ENCODE results near the gene ZNF555. TPM values are rescaled to one million over a fixed set of nuclear protein-coding genes. Genes with fewer than 3 reads are reported as not detected.

The ZNF555 gene
- total and polyA plus RNA-seq, 2 of the 13 experiments (the other 11 are each of a cell fraction or from before 2014, with no cell fraction given) = 5.0 to 8.0 TPM

DNA sequence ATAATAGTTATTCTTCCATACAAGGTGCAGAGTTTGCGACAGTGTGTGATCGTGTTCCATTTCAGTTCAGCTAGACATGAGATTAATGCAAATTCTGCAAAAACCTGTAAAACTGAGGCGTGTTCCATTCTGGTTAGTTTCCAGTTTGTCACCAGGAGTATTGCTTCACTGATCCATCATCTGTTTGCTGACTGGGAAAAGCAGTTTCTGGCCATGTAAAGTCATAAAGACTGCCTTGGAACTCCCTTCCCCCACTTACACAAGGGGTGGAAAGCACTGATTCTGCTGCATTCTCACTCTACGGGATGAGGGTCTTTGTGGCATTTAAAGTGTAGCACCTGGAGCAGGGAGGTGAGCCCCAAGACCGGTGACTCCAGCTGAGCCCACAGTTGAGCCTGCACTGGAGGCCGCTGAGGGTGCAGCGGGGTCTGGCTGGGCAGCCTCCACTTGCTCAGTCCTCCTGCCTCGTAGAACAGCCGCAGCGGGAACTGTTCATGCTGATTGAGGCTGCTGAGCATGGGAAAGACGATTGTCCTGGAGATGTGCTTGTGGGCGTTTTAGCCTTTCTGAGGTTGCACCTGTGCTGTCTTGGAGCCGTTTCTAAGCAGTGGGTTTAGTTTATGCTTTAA is 61.4 kb downstream of the ZNF555 start (continued):
- TF ChIP-seq, protein P1, sequence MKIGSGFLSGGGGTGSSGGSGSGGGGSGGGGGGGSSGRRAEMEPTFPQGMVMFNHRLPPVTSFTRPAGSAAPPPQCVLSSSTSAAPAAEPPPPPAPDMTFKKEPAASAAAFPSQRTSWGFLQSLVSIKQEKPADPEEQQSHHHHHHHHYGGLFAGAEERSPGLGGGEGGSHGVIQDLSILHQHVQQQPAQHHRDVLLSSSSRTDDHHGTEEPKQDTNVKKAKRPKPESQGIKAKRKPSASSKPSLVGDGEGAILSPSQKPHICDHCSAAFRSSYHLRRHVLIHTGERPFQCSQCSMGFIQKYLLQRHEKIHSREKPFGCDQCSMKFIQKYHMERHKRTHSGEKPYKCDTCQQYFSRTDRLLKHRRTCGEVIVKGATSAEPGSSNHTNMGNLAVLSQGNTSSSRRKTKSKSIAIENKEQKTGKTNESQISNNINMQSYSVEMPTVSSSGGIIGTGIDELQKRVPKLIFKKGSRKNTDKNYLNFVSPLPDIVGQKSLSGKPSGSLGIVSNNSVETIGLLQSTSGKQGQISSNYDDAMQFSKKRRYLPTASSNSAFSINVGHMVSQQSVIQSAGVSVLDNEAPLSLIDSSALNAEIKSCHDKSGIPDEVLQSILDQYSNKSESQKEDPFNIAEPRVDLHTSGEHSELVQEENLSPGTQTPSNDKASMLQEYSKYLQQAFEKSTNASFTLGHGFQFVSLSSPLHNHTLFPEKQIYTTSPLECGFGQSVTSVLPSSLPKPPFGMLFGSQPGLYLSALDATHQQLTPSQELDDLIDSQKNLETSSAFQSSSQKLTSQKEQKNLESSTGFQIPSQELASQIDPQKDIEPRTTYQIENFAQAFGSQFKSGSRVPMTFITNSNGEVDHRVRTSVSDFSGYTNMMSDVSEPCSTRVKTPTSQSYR (CRISPR knock-in tag; IDR thresholded peaks at IDR 0.05; ENCODE audit: borderline replicate concordance) = peak; percentile 68
- TF ChIP-seq, protein P2, sequence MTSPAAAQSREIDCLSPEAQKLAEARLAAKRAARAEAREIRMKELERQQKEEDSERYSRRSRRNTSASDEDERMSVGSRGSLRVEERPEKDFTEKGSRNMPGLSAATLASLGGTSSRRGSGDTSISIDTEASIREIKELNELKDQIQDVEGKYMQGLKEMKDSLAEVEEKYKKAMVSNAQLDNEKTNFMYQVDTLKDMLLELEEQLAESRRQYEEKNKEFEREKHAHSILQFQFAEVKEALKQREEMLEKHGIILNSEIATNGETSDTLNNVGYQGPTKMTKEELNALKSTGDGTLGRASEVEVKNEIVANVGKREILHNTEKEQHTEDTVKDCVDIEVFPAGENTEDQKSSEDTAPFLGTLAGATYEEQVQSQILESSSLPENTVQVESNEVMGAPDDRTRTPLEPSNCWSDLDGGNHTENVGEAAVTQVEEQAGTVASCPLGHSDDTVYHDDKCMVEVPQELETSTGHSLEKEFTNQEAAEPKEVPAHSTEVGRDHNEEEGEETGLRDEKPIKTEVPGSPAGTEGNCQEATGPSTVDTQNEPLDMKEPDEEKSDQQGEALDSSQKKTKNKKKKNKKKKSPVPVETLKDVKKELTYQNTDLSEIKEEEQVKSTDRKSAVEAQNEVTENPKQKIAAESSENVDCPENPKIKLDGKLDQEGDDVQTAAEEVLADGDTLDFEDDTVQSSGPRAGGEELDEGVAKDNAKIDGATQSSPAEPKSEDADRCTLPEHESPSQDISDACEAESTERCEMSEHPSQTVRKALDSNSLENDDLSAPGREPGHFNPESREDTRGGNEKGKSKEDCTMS (CRISPR knock-in tag; conservative IDR thresholded peaks at IDR 0.05) = no peak
- TF ChIP-seq ZNF709 (CRISPR knock-in tag; IDR thresholded peaks at IDR 0.05) (no peak), TRIM24 (CRISPR knock-in tag; IDR thresholded peaks at IDR 0.05) (no peak), SAP130 (CRISPR knock-in tag; IDR thresholded peaks at IDR 0.05; ENCODE audit: low read depth) (peak; percentile 56), ZNF337 (CRISPR knock-in tag; IDR thresholded peaks at IDR 0.05; ENCODE audit: borderline replicate concordance, low read depth) (no peak), THAP11 (CRISPR knock-in tag; IDR thresholded peaks at IDR 0.05) (no peak), MEIS2 (CRISPR knock-in tag; IDR thresholded peaks at IDR 0.05) (no peak), MAFF (IDR thresholded peaks at IDR 0.05; ENCODE audit: low read depth, low read length) (peak; percentile 45; the same call in 1 of the 2 replicates), SALL1 (CRISPR knock-in tag; IDR thresholded peaks at IDR 0.05) (no peak; the same call in 1 of the 2 replicates), ZNF891 (CRISPR knock-in tag; IDR thresholded peaks at IDR 0.05) (no peak), NCOA2 (CRISPR knock-in tag; IDR thresholded peaks at IDR 0.05) (no peak), ZNF775 (CRISPR knock-in tag; IDR thresholded peaks at IDR 0.05; ENCODE audit: borderline replicate concordance) (no peak), ZNF282 (IDR thresholded peaks at IDR 0.05; ENCODE audit: partially characterized antibody) (no peak), SALL2 (CRISPR knock-in tag; IDR thresholded peaks at IDR 0.05) (no peak), ZNF720 (CRISPR knock-in tag; IDR thresholded peaks at IDR 0.05) (no peak)
- TF ChIP-seq, protein P3, sequence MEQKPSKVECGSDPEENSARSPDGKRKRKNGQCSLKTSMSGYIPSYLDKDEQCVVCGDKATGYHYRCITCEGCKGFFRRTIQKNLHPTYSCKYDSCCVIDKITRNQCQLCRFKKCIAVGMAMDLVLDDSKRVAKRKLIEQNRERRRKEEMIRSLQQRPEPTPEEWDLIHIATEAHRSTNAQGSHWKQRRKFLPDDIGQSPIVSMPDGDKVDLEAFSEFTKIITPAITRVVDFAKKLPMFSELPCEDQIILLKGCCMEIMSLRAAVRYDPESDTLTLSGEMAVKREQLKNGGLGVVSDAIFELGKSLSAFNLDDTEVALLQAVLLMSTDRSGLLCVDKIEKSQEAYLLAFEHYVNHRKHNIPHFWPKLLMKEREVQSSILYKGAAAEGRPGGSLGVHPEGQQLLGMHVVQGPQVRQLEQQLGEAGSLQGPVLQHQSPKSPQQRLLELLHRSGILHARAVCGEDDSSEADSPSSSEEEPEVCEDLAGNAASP (CRISPR knock-in tag; IDR thresholded peaks at IDR 0.05; ENCODE audit: borderline replicate concordance) = no peak
- TF ChIP-seq, protein P4, sequence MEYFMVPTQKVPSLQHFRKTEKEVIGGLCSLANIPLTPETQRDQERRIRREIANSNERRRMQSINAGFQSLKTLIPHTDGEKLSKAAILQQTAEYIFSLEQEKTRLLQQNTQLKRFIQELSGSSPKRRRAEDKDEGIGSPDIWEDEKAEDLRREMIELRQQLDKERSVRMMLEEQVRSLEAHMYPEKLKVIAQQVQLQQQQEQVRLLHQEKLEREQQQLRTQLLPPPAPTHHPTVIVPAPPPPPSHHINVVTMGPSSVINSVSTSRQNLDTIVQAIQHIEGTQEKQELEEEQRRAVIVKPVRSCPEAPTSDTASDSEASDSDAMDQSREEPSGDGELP (IDR thresholded peaks at IDR 0.05; ENCODE audit: borderline replicate concordance, low read depth) = peak; percentile 57; the same call in 1 of the 2 replicates
- TF ChIP-seq, protein P5, sequence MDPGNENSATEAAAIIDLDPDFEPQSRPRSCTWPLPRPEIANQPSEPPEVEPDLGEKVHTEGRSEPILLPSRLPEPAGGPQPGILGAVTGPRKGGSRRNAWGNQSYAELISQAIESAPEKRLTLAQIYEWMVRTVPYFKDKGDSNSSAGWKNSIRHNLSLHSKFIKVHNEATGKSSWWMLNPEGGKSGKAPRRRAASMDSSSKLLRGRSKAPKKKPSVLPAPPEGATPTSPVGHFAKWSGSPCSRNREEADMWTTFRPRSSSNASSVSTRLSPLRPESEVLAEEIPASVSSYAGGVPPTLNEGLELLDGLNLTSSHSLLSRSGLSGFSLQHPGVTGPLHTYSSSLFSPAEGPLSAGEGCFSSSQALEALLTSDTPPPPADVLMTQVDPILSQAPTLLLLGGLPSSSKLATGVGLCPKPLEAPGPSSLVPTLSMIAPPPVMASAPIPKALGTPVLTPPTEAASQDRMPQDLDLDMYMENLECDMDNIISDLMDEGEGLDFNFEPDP (CRISPR knock-in tag; conservative IDR thresholded peaks at IDR 0.05) = no peak
- TF ChIP-seq, protein P6, sequence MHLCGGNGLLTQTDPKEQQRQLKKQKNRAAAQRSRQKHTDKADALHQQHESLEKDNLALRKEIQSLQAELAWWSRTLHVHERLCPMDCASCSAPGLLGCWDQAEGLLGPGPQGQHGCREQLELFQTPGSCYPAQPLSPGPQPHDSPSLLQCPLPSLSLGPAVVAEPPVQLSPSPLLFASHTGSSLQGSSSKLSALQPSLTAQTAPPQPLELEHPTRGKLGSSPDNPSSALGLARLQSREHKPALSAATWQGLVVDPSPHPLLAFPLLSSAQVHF (CRISPR knock-in tag; IDR thresholded peaks at IDR 0.05) = no peak
